Stimulated activated CD8-positive, alpha-beta memory T cell treated with anti-CD3 and anti-CD28 coated beads, Interleukin-4, amount 100 ng/mL, for 1 hour (primary cell): ENCODE measurements around the gene TM6SF1.

ENCODE experiments used
- DNase-seq, 2 donors: peaks; one replicate each; pipeline ENCODE4 v3.0.0-alpha.2; 2020; ENCODE audit warnings: low read depth in 2 of 2, low spot score in 1 of 2

The TM6SF1 gene

GRCh38 chr15:83170474-83171165, 63.2 kb downstream of the TM6SF1 start:
- DNase-seq = no peak

- DNase-seq = no peak
These were observed 67.4 kb downstream of the TM6SF1 start for GRCh38 chr15:83174891-83175290.

GRCh38 chr15:83178390-83178789, 70.9 kb downstream of the TM6SF1 start:
- DNase-seq = no peak

GRCh38 chr15:83178869-83179325, 71.5 kb downstream of the TM6SF1 start:
- no peak for DNase-seq

GRCh38 chr15:83185561-83185960, 78.1 kb downstream of the TM6SF1 start:
- DNase-seq = no peak
